ENCODE results near the gene UQCRQ. TPM values are rescaled to one million over a fixed set of nuclear protein-coding genes. Genes with fewer than 3 reads are reported as not detected.

UQCRQ gene
- total RNA-seq, 1 experiment from 2014 or later = 306 TPM

DNA sequence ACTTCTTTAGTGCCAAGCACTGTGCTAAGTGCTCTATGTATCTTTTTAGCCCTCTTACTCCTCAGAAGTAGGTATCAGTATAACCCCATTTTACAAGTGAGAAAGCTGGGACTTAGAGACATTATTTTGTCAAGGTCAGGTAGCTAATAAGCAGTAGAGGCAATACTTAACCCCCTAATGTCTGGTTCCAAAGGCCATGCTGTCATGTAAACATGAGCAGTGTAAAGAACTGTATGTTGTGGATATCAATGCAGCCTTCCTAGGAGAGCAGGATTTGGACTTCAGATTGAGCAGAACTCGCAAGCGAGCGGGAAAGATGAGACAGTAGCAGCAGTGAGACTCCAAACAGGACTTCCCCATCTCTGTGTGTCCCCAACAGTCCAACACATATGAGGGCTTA lies 32.4 kb upstream of the UQCRQ start:
- Mint-ChIP-seq H3K4me3 (no peak overlapping the region), H3K9me3 (no peaks in the 10 kb centered on the region), H3K4me1 (peaks cover 2 to 10% of the 10 kb centered on the region in 2 experiments; a peak in 3 of 4 replicates), H3K36me3 (ENCODE audit: insufficient read depth in 1 of 3, low read depth in 3 of 3) (no peaks in the 10 kb centered on the region), H3K27me3 (ENCODE audit: low read depth) (peaks cover 31% of the 10 kb centered on the region), H3K27ac (no peak overlapping the region; a peak in 1 of 7 replicates)
- no peak overlapping the region for H3K4me2 ChIP-seq (ENCODE audit: insufficient read depth, insufficient read length, low read length)
- H2AK5ac ChIP-seq (ENCODE audit: insufficient read length, low read length) = no peak overlapping the region
- no peaks in the 10 kb centered on the region for H3K4me1 ChIP-seq (ENCODE audit: insufficient read depth, low read length)
- no peaks in the 10 kb centered on the region for H3K9me3 ChIP-seq (ENCODE audit: control insufficient read depth, low read depth, low read length)
- H3K9ac ChIP-seq (ENCODE audit: extremely low read depth, insufficient read length, low read length) = no peak overlapping the region
- no peak overlapping the region for H2BK5ac ChIP-seq (ENCODE audit: insufficient read length, low read length)
- H2BK20ac ChIP-seq (ENCODE audit: low read depth, low read length, poor library complexity, severe bottlenecking) = no peak overlapping the region
- H4K5ac ChIP-seq (ENCODE audit: insufficient read length, low read depth, low read length) = no peak overlapping the region
- H3K27me3 ChIP-seq (ENCODE audit: insufficient read depth, low read length) = peaks cover 7% of the 10 kb centered on the region; the same call in 1 of the 2 replicates
- H4K91ac ChIP-seq (ENCODE audit: insufficient read length, low read depth, low read length) = no peak overlapping the region
- H2BK120ac ChIP-seq (ENCODE audit: low read depth, low read length, poor library complexity, severe bottlenecking) = no peak overlapping the region
- no peaks in the 10 kb centered on the region for H3K79me1 ChIP-seq (ENCODE audit: insufficient read depth, low read depth, low read length, poor library complexity, severe bottlenecking)
- no peak overlapping the region for H3T11ph ChIP-seq (ENCODE audit: low read length)
- H3K56ac ChIP-seq (ENCODE audit: insufficient read length, low read depth, low read length) = no peak overlapping the region
- no peak overlapping the region for H3K18ac ChIP-seq (ENCODE audit: insufficient read length, low read depth, low read length)
- no peak overlapping the region for H2AFZ ChIP-seq (ENCODE audit: low read length)
- no peak overlapping the region for H4K8ac ChIP-seq (replicated peaks; ENCODE audit: insufficient read length, low read depth, low read length)
- H3K23ac ChIP-seq (ENCODE audit: insufficient read length, low read depth, low read length) = no peak overlapping the region
- no peak for TF ChIP-seq CTCF (conservative IDR thresholded peaks at IDR 0.05)
- H3K14ac ChIP-seq (ENCODE audit: insufficient read depth, low read length) = no peak overlapping the region
- H2BK12ac ChIP-seq (ENCODE audit: insufficient read length, low read depth, low read length) = no peak overlapping the region
- H3K23me2 ChIP-seq (ENCODE audit: insufficient read length, low read depth, low read length, poor library complexity, severe bottlenecking) = peaks cover 10% of the 10 kb centered on the region
- no peak overlapping the region for H3K4ac ChIP-seq (ENCODE audit: low read depth, low read length)
- H3K27ac ChIP-seq (ENCODE audit: insufficient read length, low read depth, low read length) = no peak overlapping the region
- H3K79me2 ChIP-seq (ENCODE audit: insufficient read depth, low read length) = no peaks in the 10 kb centered on the region
- no peak for DNase-seq
- no peak overlapping the region for H2BK15ac ChIP-seq (ENCODE audit: low read depth, low read length)
- WGBS (ENCODE audit: extremely low coverage, insufficient read length, low lambda C conversion rate) = no CpG with 5 or more reads among the region's 3 CpGs
- no peaks in the 10 kb centered on the region for H4K20me1 ChIP-seq (ENCODE audit: control insufficient read depth, insufficient read depth, insufficient read length)

Measured in H9 (cell line).